ENCODE measurements around the gene PRC1.
"Not testable (repeated sequence)": the region's sequence is repeated elsewhere in the genome, so short reads cannot be mapped to it uniquely, and the experiment has no call there.

DNA sequence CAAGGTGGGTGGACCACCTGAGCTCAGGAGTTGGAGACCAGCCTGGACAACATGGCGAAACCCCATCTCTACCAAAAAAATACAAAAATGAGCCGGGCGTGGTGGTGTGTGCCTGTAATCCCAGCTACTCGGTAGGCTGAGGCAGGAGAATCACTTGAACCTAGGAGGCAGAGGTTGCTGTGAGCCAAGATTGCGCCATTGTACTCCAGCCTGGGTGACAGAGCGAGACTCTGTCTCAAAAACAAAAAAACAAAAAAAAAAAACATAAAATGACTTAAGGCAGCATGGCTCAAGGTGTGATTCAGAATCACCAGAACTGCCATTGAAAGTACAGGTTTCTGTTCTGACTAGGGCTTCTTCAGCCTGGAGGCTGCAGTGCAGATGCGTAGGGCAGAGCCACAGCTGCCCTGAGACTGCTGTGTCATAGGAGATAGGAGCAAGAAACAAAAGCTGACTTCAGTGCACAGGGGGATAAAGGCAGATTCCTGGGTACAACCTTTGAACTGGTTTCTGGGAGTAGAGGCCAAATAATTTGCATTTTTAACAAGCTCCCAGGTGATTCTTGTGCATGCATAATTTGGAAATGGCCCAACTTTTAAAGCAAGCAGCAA lies 71.5 kb downstream of the PRC1 start:
- TF ChIP-seq CTCF (IDR thresholded peaks at IDR 0.05; ENCODE audit: insufficient read depth, low read length, poor library complexity, severe bottlenecking); EZH2phosphoT487 (conservative IDR thresholded peaks at IDR 0.05; ENCODE audit: low read length): not testable (repeated sequence)

All from SU-DHL-6 (cell line).